Measurements from ENCODE around the gene RPUSD3. TPM values are rescaled to one million over a fixed set of nuclear protein-coding genes. Genes with fewer than 3 reads are reported as not detected.
A peak's percentile ranks its signal among the peaks of the same experiment; 100 is the strongest.

RPUSD3 gene
- total and polyA plus RNA-seq, 9 of the 15 experiments (the other 6 are each of a cell fraction or from before 2014, with no cell fraction given), result 13.8 to 99.0 (median 59.3) TPM

DNA sequence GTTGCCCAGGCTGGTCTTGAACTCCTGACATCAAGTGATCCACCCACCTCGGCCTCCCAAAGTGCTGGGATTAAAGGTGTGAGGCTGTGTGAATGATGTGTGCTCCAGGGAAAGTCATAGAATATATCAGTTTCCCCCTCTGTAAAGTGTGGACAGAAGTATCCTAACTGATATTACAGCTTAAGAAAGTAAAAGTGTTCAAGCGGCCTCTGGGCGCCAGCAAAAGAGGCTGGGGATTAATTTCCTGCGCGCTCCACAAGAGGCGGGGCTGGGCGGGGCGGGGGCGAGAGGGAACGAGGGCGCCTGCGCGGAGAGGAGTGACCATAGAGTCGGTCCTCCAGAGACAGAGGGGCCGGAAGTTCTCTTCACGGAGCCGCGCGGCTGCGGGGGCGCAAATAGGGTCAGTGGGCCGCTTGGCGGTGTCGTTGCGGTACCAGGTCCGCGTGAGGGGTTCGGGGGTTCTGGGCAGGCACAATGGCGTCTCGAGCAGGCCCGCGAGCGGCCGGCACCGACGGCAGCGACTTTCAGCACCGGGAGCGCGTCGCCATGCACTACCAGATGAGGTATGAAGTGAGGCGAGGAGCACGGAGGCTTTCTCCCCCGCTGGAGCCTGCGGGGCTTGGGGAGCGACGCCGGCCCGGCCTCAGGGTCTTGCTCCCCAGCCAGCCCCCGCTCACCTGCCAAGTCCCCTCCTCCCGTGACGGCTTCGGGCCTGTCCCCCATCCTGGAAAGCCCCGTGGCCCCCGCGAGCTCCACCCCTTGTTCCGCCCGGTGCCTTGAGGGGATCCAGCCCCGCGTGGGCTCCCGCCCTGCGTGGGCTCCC is 46.7 kb upstream of the RPUSD3 start, which contains the start of gene JAGN1:
TSS of gene JAGN1 (plus strand) at position 362 of the 823 bp plus-strand sequence. CDS start at position 475, 113 bp downstream.
- H3K4me1 ChIP-seq (replicated peaks in 1 of 2; ENCODE audit: control insufficient read depth in 2 of 2, insufficient read depth in 2 of 2, low read length in 2 of 2), result peaks cover 16 to 17% of the 10 kb centered on the region in 2 experiments
- CTCF ChIA-PET (ENCODE audit: low intra/inter-chr PET ratio), result interaction anchor here (1.2 kb wide), 1 partner anchor 137 kb away, joined by 3 read pairs; no protein-coding TSS in a partner anchor
- ATAC-seq (peak; percentile 87), FAIRE-seq (peak; percentile 58), DNase-seq (ENCODE audit: extremely low read depth in 1 of 4, low spot score in 3 of 4) (peak; percentile 96 to 97 (median 96))
- H3K9me3 ChIP-seq (replicated peaks; ENCODE audit: control insufficient read depth, insufficient read depth, low read depth, low read length), result no peaks in the 10 kb centered on the region
- peaks cover 32% of the 10 kb centered on the region for H3K36me3 ChIP-seq (ENCODE audit: control insufficient read depth, insufficient read depth, low read length)
- intact Hi-C loops (cut with micrococcal nuclease) (no loop called here), in situ Hi-C loops (cut with MboI) (no loop called here)
- POLR2A ChIA-PET, result interaction anchor here (0.9 to 3.4 kb wide), 5 partner anchors 10 to 46 kb away, joined by 3 to 33 read pairs (median 7); partner anchors contain the start of genes CIDEC, IL17RE and RPUSD3
- TSS peak; percentile 63 for BruUV-seq (replicated peaks)
- no peaks in the 10 kb centered on the region for H4K20me1 ChIP-seq (replicated peaks; ENCODE audit: control insufficient read depth, insufficient read depth, low read length)
- H3K79me2 ChIP-seq (ENCODE audit: control insufficient read depth, insufficient read depth, low read length), result peaks cover 38% of the 10 kb centered on the region
- H3K4me3 ChIP-seq, result peak within 1 kb of the TSS; percentile 76
- H3K9ac ChIP-seq (ENCODE audit: insufficient read depth in 1 of 2, low read depth in 2 of 2, low read length in 2 of 2), result peak within 1 kb of the TSS; percentile 98 to 100
- peak within 1 kb of the TSS; percentile 97 for H2AFZ ChIP-seq (ENCODE audit: low read depth, low read length)
- under 1% methylated on average over 58 of the region's 62 CpGs for WGBS (ENCODE audit: insufficient coverage, low coverage, missing lambda C conversion rate)
- H3K27me3 ChIP-seq (ENCODE audit: control insufficient read depth in 2 of 2, insufficient read depth in 2 of 2, low read length in 2 of 2), result no peaks in the 10 kb centered on the region
- H3K27ac ChIP-seq (ENCODE audit: extremely low read depth, low read depth, low read length), result peak within 1 kb of the TSS; percentile 98
- H3K9me1 ChIP-seq (ENCODE audit: control insufficient read depth, insufficient read depth, low read length), result peaks cover 7% of the 10 kb centered on the region
- H3K4me2 ChIP-seq (ENCODE audit: insufficient read depth, low read length), result peak within 1 kb of the TSS; percentile 91
- no peak for TF ChIP-seq ZNF75A (CRISPR knock-in tag; IDR thresholded peaks at IDR 0.05)
- TF ChIP-seq ILF3 (IDR thresholded peaks at IDR 0.05; ENCODE audit: borderline replicate concordance), result no peak
- TF ChIP-seq IFI16 (CRISPR knock-in tag; IDR thresholded peaks at IDR 0.05), result no peak
- peak; percentile 67; the same call in 1 of the 2 replicates for TF ChIP-seq ZKSCAN1 (IDR thresholded peaks at IDR 0.05; ENCODE audit: low read depth, low read length)
- TF ChIP-seq, protein P1, sequence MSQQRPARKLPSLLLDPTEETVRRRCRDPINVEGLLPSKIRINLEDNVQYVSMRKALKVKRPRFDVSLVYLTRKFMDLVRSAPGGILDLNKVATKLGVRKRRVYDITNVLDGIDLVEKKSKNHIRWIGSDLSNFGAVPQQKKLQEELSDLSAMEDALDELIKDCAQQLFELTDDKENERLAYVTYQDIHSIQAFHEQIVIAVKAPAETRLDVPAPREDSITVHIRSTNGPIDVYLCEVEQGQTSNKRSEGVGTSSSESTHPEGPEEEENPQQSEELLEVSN (IDR thresholded peaks at IDR 0.05; ENCODE audit: borderline replicate concordance in 1 of 2, extremely low read depth in 1 of 2, insufficient read depth in 1 of 2, insufficient read length in 1 of 2, low read depth in 1 of 2, low read length in 1 of 2, poor library complexity in 1 of 2, severe bottlenecking in 1 of 2), result peak; percentile 81 to 87
- TF ChIP-seq HEY1 (CRISPR knock-in tag; IDR thresholded peaks at IDR 0.05; ENCODE audit: borderline replicate concordance), result no peak
- TF ChIP-seq ZNF431 (CRISPR knock-in tag; IDR thresholded peaks at IDR 0.05), result peak; percentile 58
- no peak for TF ChIP-seq TCFL5 (CRISPR knock-in tag; conservative IDR thresholded peaks at IDR 0.05)
- TF ChIP-seq POLR2B (IDR thresholded peaks at IDR 0.05; ENCODE audit: low read depth, partially characterized antibody), result peak; percentile 96
- TF ChIP-seq, protein P2, sequence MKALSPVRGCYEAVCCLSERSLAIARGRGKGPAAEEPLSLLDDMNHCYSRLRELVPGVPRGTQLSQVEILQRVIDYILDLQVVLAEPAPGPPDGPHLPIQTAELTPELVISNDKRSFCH (CRISPR knock-in tag; IDR thresholded peaks at IDR 0.05), result no peak
- TF ChIP-seq, protein P2 (tag; IDR thresholded peaks at IDR 0.05), result peak; percentile 59; the same call in 1 of the 2 replicates
- peak; percentile 94 for TF ChIP-seq MAZ (CRISPR knock-in tag; conservative IDR thresholded peaks at IDR 0.05 in 1 of 2, IDR thresholded peaks at IDR 0.05 in 1 of 2)
- TF ChIP-seq RBBP5 (IDR thresholded peaks at IDR 0.05; ENCODE audit: borderline replicate concordance, insufficient read depth, low read length, poor library complexity, severe bottlenecking), result peak; percentile 98
- peak; percentile 93 for TF ChIP-seq TBP (optimal IDR thresholded peaks at IDR 0.05; ENCODE audit: low read depth, low read length)

Measured in K562 (cell line).